ENCODE measurements around the gene AFF1.
"Not testable (repeated sequence)": the region's sequence is repeated elsewhere in the genome, so short reads cannot be mapped to it uniquely, and the experiment has no call there.

The AFF1 gene

DNA sequence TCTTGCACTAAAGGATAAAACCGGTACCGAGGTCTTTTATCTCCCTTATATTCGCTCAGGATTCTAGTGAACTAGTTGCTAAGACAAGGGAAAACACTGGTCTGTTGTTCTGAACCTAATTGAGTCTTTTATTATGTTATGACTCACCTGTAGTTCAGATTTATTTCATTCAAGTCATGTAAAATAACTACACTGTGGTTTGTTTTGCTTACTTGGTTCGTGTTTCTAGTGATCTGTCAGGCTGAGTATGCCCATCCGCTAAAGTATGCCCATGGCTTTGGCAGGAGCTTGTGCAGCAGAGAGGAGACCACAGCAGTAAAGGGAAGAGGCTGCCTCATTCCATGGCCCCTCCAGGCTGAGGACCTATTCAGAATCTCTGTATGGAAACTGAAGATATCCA lies 126.1 kb downstream of the AFF1 start:
- no peak overlapping the region for H3K4me3 ChIP-seq (ENCODE audit: low read length)
- no peak for TF ChIP-seq ZNF274 (IDR thresholded peaks at IDR 0.05; ENCODE audit: low read depth, low read length)

DNA sequence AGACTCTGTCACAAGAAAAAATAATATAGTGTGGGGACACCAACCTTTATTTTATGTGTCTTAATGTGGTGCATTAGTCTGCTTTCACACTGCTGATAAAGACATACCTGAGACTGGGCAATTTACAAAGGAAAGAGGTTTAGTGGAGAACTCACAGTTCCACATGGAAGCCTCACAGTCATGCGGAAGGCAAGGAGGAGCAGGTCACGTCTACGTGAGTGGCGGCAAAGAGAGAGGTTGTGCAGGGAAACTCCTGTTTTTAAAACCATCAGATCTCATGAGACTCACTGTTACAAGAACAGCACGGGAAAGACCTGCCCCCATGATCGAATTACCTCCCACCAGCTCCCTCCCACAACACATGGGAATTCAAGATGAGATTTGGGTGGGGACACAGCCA lies 130.2 kb downstream of the AFF1 start:
- TF ChIP-seq ZNF274 (IDR thresholded peaks at IDR 0.05; ENCODE audit: low read depth, low read length), result no peak

DNA sequence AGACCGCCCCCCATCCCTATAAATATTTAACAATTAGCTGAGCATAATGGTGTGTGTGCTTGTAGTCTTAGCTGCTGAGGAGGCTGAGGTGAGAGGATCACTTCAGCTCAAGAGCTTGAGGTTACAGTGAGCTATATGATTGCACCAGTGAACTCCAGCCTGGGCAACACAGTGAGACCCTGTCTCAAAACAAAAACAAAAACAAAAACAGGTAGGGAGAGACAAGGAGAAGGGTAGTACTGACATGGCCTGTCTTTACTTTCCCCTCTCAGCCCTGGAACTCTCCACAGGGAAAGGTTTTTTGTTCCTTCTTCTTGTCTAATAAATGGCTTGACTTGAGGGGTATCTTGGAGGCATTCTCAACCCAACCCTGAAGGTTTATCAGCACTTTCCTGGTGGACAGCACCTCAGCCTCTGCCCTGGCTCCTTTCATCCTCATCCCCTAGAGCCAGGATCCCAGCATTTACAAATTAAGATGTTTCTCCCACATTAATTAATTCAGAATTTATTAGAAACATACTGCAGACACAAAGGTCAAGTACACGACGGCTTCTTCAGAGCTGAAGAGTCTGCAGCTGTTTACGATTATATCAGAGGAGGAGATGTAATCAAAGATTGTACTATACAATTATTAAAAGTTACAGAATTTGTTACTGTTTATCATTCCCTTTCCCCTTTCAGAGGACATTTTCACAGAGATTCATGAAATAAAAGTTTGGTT lies 131.8 kb downstream of the AFF1 start:
- no peak overlapping the region for H3K4me3 ChIP-seq (ENCODE audit: low read length)
- TF ChIP-seq ZNF274 (IDR thresholded peaks at IDR 0.05; ENCODE audit: low read depth, low read length), result no peak

More for the DNA sequence above, 130.2 kb downstream of the AFF1 start:
- H3K4me3 ChIP-seq (ENCODE audit: low read length), result no peak overlapping the region

DNA sequence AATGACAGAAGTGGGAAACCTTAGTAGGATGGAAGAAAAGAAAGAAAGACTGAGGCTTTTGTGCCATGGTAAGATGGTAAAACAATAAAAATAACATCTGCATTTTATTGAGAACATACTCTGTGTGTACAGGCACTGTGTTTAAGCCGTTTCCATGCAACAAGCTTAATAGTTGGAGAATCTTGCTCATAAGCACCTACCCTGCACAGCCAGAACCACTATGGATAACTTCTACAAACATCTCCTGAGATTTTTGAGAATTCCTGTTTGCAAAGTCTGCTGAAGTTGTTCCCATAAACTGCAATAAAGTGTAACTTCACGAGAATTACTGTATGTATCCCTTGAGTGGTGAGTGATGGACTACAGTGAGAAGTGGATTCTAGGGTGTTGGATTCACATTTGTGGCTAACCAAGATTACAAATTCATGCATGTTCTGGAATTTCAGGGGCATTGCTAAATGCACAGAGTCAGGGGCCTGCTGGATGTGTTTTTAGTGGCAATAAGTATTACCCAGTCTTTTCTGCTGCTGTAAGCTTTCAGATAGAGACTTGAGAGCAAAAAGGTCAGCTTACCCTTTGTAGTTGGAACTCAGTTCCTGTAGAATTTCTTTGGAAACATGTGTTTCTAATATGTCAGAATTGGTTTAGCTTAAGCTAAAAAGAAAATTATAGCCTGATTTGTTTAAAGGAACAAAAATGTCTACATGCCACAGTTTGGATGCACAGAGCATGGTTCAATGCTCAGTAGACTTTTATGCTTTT lies 132.5 kb downstream of the AFF1 start:
- no peak for TF ChIP-seq ZNF274 (IDR thresholded peaks at IDR 0.05; ENCODE audit: low read depth, low read length)
- no peak overlapping the region for H3K4me3 ChIP-seq (ENCODE audit: low read length)

DNA sequence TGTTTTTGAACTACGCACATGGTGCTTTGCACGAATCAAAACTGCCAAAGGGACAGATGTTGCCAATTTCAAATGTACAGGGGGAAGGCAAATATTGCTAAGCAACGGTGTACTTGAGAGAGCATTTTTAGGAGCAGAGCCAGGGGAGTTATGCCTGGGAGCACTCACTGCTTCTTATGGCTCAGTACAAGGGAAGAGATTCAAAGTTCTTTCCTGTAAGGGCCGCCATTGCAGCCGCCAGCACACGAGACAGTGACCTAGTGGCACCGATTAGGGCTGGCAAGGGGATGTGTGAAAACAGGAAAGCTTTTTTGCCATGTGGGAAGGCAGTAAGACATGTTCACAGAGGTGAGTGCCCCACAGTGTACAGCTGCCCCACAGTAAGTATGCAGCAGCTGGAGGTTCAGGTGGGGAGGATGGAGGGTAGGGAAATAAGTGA lies 133.8 kb downstream of the AFF1 start:
- H3K4me3 ChIP-seq (ENCODE audit: low read length), result no peak overlapping the region
- TF ChIP-seq ZNF274 (IDR thresholded peaks at IDR 0.05; ENCODE audit: low read depth, low read length), result no peak

DNA sequence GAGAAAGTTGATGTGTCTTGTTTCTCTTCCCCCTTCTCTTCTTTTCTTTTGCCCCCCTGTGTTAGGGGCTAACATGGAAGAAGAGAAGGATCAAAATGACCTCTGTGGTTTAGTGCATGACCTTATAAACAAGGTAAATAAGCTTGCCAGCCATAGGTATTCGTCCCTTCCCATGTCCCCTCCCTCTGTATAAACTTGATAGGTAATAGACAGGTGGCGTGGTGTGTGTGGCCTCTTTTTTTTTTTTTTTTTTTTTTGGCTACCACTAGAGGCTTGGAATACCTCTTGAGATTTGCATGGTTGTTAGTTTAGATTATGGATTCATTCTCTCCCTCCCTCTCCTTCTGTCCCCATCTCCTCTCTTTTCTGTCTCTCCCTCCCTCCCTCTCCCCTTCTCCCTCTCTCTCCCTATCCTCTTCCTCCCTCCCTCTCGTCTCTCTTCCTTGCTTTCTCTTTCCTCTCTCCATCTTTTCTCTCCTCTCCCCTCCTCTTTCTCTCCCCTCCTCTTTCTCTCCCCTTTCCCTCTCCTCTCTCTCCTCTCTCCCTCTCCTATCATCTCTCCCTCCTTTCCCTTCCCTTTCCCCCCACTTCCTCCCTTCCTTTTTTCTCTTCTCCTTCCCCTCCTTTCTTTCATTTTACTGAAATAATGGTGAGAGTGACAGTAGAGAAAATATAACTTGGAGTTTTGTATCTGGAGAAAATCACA lies 134.4 kb downstream of the AFF1 start:
- H3K4me3 ChIP-seq (ENCODE audit: low read length), result no peak overlapping the region

DNA sequence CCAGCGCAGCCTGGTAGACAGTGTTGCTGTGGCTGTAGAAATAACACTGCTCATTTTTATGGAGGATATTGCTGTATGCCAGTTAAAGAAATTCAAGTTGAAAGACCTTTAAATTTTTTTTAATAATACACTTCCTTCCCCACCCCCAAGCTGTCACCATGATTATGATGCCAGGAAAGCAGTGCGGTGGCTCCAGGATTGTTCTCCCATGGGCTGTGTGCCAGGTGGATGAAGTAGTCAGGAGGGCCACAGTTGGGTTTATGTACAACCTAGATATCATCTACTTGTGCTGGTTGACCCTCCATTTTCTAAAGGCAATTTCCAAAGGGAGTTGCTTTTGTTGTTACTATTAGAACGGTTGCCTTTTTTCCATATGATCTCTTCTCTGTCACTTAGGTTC lies 136.6 kb downstream of the AFF1 start:
- no peak overlapping the region for H3K4me3 ChIP-seq (ENCODE audit: low read length)
- TF ChIP-seq ZNF274 (IDR thresholded peaks at IDR 0.05; ENCODE audit: low read depth, low read length), result no peak

More for the DNA sequence above, 134.4 kb downstream of the AFF1 start:
- no peak for TF ChIP-seq ZNF274 (IDR thresholded peaks at IDR 0.05; ENCODE audit: low read depth, low read length)

DNA sequence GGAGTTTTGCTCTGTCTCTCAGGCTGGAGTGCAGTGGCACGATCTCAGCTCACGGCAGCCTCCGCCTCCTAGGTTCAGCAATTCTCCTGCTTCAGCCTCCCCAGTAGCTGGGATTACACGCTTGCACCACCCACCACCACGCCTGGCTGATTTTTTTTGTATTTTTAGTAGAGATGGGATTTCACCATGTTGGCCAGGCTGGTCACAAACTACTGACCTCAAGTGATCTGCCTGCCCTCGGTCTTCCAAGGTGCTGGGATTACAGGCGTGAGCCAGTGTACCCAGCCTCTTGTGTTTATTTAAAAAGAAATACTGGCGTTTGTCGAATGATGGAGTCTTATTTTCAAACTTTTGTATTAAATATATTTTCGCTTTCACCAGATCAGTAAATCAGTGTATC lies 137.7 kb downstream of the AFF1 start:
- H3K4me3 ChIP-seq (ENCODE audit: low read length), result not testable (repeated sequence)

DNA sequence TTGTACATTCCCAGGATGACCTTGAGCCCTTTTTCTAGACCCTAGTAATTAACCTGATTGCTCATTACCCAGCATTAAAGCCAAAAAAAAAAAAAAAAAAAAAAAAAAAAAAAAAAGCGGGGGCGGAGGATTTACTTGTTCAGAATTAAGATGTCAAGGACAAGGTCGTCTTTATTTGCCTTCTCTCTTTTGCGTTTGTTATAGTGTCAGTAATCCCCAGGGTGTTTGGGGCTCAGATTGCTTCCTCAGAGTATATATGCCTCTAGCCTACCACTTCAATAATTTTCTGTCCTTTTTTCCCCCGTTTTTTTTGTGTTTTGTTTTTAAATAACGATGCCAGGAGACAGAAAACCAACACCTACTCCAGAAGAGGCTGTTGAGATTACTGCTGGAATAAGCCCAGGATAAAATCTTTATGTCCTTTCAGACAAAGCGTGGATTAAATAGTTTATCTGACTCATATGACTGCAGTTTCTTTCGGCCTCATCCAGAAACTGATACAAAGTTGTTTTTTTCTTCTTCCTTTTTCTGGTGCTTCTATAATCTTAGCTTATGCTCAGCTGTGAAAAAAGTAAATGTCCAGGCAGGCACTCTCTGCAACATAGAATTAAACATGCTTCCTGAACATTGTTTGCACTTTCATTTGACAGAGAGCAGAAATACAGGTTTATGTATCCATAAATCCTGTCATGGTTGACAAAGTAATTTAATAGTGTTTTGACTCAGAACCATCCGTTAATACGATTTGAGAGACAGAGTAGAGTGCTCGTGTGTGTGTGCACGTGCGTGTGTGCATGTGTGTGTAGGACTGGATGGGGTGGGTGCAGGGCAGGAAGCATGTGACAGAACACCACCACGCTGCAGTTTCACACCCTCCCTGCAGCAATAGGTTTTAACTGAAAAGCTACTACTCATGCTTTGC lies 138.6 kb downstream of the AFF1 start:
- TF ChIP-seq ZNF274 (IDR thresholded peaks at IDR 0.05; ENCODE audit: low read depth, low read length), result no peak
- H3K4me3 ChIP-seq (ENCODE audit: low read length), result peak overlapping the region; percentile 47

DNA sequence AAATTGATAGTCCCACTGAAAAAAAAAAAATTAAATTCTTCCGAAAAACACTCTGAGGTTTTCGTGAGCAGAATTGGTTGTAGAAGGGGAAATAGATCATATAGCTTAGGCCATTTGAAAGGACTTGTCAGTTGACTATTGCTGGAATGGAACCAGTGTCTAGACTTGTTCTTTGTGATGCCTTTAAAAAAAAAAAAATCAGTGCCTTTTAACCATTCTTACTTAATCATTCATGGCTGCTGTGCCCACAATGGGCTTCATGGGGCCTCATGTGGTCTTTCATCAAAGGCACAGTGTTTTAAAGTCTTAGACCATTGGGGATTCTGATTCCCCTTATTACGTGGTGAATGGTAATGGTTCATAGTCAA lies 139.3 kb downstream of the AFF1 start:
- TF ChIP-seq ZNF274 (IDR thresholded peaks at IDR 0.05; ENCODE audit: low read depth, low read length), result no peak
- H3K4me3 ChIP-seq (ENCODE audit: low read length), result peak overlapping the region; percentile 47

DNA sequence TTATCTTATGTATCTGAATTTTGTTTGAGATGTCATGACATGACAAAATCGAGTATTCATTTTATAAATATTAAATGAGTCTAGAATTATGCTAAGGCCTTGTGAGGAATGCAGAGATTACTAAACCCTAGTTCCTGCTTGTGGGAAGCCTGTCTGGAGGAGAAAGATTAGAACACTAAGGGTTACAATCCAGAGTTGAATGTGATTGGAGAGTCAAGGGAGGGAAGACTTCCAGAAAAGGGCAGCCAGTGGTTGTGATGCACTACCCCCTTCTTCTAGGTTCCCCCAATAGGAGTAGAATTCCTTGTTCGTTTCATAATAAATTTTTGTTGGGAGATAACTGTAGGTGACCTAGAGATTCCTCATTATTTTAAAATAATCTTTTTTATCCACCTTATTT lies 141.1 kb downstream of the AFF1 start:
- no peak overlapping the region for H3K4me3 ChIP-seq (ENCODE audit: low read length)
- no peak for TF ChIP-seq ZNF274 (IDR thresholded peaks at IDR 0.05; ENCODE audit: low read depth, low read length)

DNA sequence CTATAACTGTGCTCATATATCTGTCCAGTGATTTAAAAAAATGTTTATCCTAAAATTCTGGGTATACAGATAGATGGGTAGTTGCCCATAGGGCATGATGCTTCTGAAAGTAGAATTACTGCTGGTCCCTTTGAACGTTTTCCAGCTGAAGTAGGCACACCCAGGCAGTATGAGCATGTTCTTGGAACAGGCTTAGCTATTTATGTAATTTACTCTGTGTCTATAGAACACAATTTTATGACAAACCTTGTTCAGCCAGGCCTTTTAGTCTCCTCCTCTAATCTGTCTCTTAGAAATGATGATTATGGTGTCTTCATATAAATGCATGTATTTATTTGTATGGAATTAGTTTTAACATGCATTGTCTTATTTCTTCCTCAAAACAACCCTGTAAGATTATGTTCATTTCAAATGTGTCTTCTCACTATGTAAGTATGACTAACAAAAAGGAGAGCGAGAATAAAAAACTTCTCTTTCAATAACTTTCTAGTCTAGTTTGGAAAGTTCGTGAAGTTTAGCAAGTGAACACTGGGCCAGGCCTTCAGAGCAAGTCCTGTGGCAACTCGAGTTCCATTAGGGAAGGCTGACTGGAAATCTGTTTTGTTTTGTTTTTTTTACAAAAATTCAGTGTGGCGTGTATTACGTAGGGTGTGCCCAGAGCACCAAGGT lies 142.0 kb downstream of the AFF1 start:
- TF ChIP-seq ZNF274 (IDR thresholded peaks at IDR 0.05; ENCODE audit: low read depth, low read length), result no peak
- H3K4me3 ChIP-seq (ENCODE audit: low read length), result no peak overlapping the region

DNA sequence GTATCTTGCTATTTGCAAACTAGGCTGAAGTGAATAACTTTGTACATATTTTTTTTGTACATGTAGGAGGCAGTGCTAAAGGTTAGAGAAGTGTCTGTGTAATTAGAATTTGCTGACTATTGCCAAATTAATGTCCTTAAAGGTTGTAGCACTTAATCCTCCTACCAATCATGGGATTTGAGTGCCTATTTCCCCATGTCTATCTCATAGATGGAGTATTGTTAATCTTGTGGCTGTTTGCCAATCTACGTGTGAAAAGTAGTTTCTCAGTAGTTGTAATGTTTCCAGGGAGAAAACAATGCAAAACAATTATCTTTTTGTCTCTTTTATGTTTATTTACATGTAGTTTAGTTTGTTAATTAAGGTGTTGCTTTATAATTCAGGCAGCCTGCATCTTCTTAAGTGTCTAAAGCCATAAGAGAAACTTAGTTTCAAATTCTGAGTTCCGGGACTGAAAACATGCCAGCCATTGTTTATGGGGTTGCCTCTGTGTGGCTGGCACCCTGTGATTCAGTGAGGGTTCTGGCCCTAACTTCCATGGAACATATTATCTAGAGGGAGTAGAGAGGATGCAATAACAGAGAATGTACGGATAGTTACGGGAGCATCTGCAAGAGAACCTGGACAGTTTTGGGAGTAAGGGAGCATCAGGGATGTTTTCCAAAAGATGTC lies 143.2 kb downstream of the AFF1 start:
- TF ChIP-seq ZNF274 (IDR thresholded peaks at IDR 0.05; ENCODE audit: low read depth, low read length), result no peak
- no peak overlapping the region for H3K4me3 ChIP-seq (ENCODE audit: low read length)
